HepG2 (cell line): ENCODE measurements around the gene CFAP97D1. TPM values are rescaled to one million over a fixed set of nuclear protein-coding genes. Genes with fewer than 3 reads are reported as not detected.

Experiments
- ATAC-seq: fragments of 200-7000 bp; cut with Tn5 transposase; 3 replicates; pipeline ENCODE4 v1.9.1; 2020; ENCODE audit warnings: mild to moderate bottlenecking, moderate library complexity
- BruUV-seq: library from RNA; stranded (reverse); fragments of 400-500 nt; replicated peaks from 2 replicates; lab custom pipeline; 2021; lab: Mats Ljungman, UMichigan
- CTCF ChIA-PET: fragments of 300-600 bp; formaldehyde crosslinking; extraction: SDS; loops from one replicate; lab custom pipeline; 2021; ENCODE audit warnings: low total read pairs, inconsistent platforms, low intra/inter-chr PET ratio; lab: Yijun Ruan, JAX
- POLR2A ChIA-PET: fragments of 350-600 bp; sonication (Branson Sonifier 250); formaldehyde crosslinking; loops from one replicate; lab custom pipeline; 2020; ENCODE audit warnings: antibody characterized with exemption, inconsistent platforms; lab: Yijun Ruan, JAX
- DNase-seq: peaks from one replicate; pipeline ENCODE4 v3.0.0-alpha.2; 2015; ENCODE audit warnings: low spot score
- FAIRE-seq: peaks from 3 replicates; lab custom pipeline; 2011; peaks lifted over from hg19 to GRCh38; lab: Jason Lieb, UNC
- H2AFZ ChIP-seq: one replicate; pipeline ENCODE4 v1.6.1; 2011; ENCODE audit warnings: low read length, inconsistent platforms
- H3K27ac ChIP-seq: fragments of 300-600 bp; 3 replicates; pipeline ENCODE4 v1.8.0; 2011; ENCODE audit warnings: mixed run types, mild to moderate bottlenecking, mixed read lengths, low read length, inconsistent platforms; ENCODE audit not compliant: insufficient read depth; ENCODE audit errors: extremely low read length
- H3K27me3 ChIP-seq, 2 experiments: fragments of 200-600 bp in 1 of 2; 2 replicates in 1 of 2; 3 replicates in 1 of 2; pipeline versions ENCODE4 v1.6.0 to v1.8.0; 2011; ENCODE audit warnings: low read length in 2 of 2, mild to moderate bottlenecking in 2 of 2, moderate library complexity in 2 of 2, inconsistent platforms in 1 of 2; ENCODE audit not compliant: insufficient read depth in 2 of 2, control insufficient read depth in 1 of 2
- H3K36me3 ChIP-seq, 2 experiments: fragments of 200-600 bp in 1 of 2; replicated peaks in 1 of 2; 2 replicates in 1 of 2; 3 replicates in 1 of 2; pipeline versions ENCODE4 v1.5.1 to v1.8.0; 2011; ENCODE audit warnings: low read length in 2 of 2, inconsistent platforms in 1 of 2; ENCODE audit not compliant: insufficient read depth in 2 of 2, control insufficient read depth in 1 of 2
- H3K4me1 ChIP-seq: 2 replicates; pipeline ENCODE4 v1.5.1; 2012; ENCODE audit warnings: low read length, inconsistent platforms; ENCODE audit not compliant: insufficient read depth
- H3K4me2 ChIP-seq: 2 replicates; pipeline ENCODE4 v1.6.0; 2011; ENCODE audit warnings: low read depth, low read length, inconsistent platforms
- H3K4me3 ChIP-seq, 3 experiments: fragments of 200-600 bp in 1 of 3; sonication (generic), shearing (Covaris generic) in 1 of 3; replicated peaks in 1 of 3; 2 replicates each; pipeline ENCODE4 v1.5.1; 2011 to 2016; ENCODE audit warnings: low read length in 3 of 3, inconsistent platforms in 2 of 3, low read depth in 2 of 3, mild to moderate bottlenecking in 2 of 3, control low read depth in 1 of 3, mixed read lengths in 1 of 3; ENCODE audit not compliant: insufficient read depth in 1 of 3
- H3K79me2 ChIP-seq: one replicate; pipeline ENCODE4 v1.6.1; 2011; ENCODE audit warnings: low read length, inconsistent platforms; ENCODE audit not compliant: insufficient read depth
- H3K9ac ChIP-seq: 2 replicates; pipeline ENCODE4 v1.6.0; 2011; ENCODE audit warnings: mild to moderate bottlenecking, low read depth, low read length, inconsistent platforms; ENCODE audit not compliant: insufficient read depth
- H3K9me3 ChIP-seq: 2 replicates; pipeline ENCODE4 v1.5.1; 2012; ENCODE audit warnings: mild to moderate bottlenecking, low read length
- H4K20me1 ChIP-seq: 2 replicates; pipeline ENCODE4 v1.6.0; 2011; ENCODE audit warnings: inconsistent platforms, mild to moderate bottlenecking, low read length, moderate library complexity; ENCODE audit not compliant: insufficient read depth
- CENPX ChIP-seq: sonication (generic); formaldehyde crosslinking; IDR thresholded peaks from 2 replicates; pipeline ENCODE4 v1.9.0; 2021; ENCODE audit warnings: mild to moderate bottlenecking, missing genetic modification reagents, moderate library complexity
- EP300 ChIP-seq, 3 experiments: sonication (generic) in 1 of 3; formaldehyde crosslinking in 1 of 3; IDR thresholded peaks; 2 replicates each; pipeline versions ENCODE4 v1.5.1 to v1.6.1; 2011 to 2020; ENCODE audit warnings: low read depth in 2 of 3, low read length in 2 of 3, borderline replicate concordance in 1 of 3, improper control_type of control experiment in 1 of 3, mild to moderate bottlenecking in 1 of 3, missing genetic modification reagents in 1 of 3, moderate library complexity in 1 of 3
- MIER3 ChIP-seq: IDR thresholded peaks from 2 replicates; pipeline ENCODE4 v1.6.1; 2016; ENCODE audit warnings: missing compliant biosample characterization, borderline replicate concordance
- YY1 ChIP-seq: IDR thresholded peaks from 2 replicates; pipeline ENCODE4 v1.6.1; 2011; ENCODE audit warnings: low read length, low read depth, moderate library complexity, mild to moderate bottlenecking; ENCODE audit not compliant: insufficient read depth, insufficient replicate concordance
- ZNF329 ChIP-seq: sonication (generic); formaldehyde crosslinking; IDR thresholded peaks from 2 replicates; pipeline ENCODE4 v1.9.0; 2021; ENCODE audit warnings: low read depth, mild to moderate bottlenecking, missing genetic modification reagents
- WGBS: methylation state at CpG from one replicate; pipeline ENCODE4 v1.1.6; 2017; ENCODE audit warnings: low lambda C conversion rate; 5-methylcytosine and 5-hydroxymethylcytosine counted together
- in situ Hi-C: cut with HindIII; loops from 2 replicates; pipeline ENCODE4 v1.10.0; 2017; ENCODE audit warnings: low pct_unique_long_range_greater_than_20kb; ENCODE audit not compliant: extremely low pct_ligation_motif_present
- intact Hi-C: fragments of 100-400 bp; cut with micrococcal nuclease; formaldehyde crosslinking; loops from one replicate; pipeline ENCODE4 v1.10.0; 2022; ENCODE audit not compliant: unreplicated experiment
- polyA plus RNA-seq, 8 experiments: library from polyadenylated mRNA; depleted of rRNA in 3 of 8; stranded (reverse) in 7 of 8; unstranded in 1 of 8; fragments of >200 nt; fragmentation: Illumina TruSeq in 4 of 8; extraction: Trizol in 4 of 8; gene quantifications; 2 replicates each; pipeline versions ENCODE4 v1.2.1 to v1.2.3, GENCODE V29; 2011 to 2016; ENCODE audit warnings: low read depth in 4 of 8, missing spikeins in 1 of 8, mixed read lengths in 1 of 8; ENCODE audit not compliant: insufficient read depth in 1 of 8
- total RNA-seq, 5 experiments: library from RNA; depleted of rRNA; stranded (reverse); fragments of >200 nt; fragmentation: Illumina TruSeq; extraction: Trizol; gene quantifications; 2 replicates each; pipeline ENCODE4 v1.2.3, GENCODE V29; 2016; ENCODE audit warnings: low read depth in 1 of 5
- TF ChIP-seq, protein P1 (sequence below): sonication (generic); formaldehyde crosslinking; IDR thresholded peaks from 2 replicates; pipeline ENCODE4 v1.4.0; 2020; ENCODE audit warnings: missing genetic modification reagents

The CFAP97D1 gene
- total and polyA plus RNA-seq, 2 of the 13 experiments (the other 11 are each of a cell fraction or from before 2014, with no cell fraction given) = 0.02 TPM; not detected in 1

DNA sequence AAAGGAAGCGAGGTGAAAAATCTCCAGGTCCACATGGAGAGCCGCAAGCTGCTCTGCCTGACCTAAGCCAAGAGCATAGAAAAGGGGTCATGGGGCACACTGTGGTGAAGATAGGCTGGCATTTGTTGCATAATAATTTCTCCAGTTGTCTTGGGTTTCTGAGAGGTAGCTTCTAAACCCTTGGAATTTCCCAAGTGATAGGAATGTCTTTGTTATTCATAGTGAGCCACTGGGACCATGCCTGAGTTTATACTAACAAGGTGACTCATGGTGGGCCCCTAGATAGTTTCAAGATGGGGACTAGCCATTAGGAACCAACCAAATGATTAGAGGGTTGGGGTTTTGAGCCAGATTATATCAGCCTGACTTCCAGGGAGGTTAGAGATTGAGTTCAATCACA is 47.3 kb upstream of the CFAP97D1 start:
- H3K4me3 ChIP-seq = no peak overlapping the region
- no peak overlapping the region for H2AFZ ChIP-seq
- no peak for FAIRE-seq
- H3K27ac ChIP-seq = no peak overlapping the region
- CTCF ChIA-PET = no interaction called here
- WGBS = 85% methylated on average over 2 of the region's 2 CpGs
- no peaks in the 10 kb centered on the region for H3K9me3 ChIP-seq
- H3K4me2 ChIP-seq = no peak overlapping the region
- no TSS peak for BruUV-seq
- no peak for ATAC-seq
- H3K36me3 ChIP-seq = no peaks in the 10 kb centered on the region
- no peaks in the 10 kb centered on the region for H4K20me1 ChIP-seq
- in situ Hi-C loops = no loop called here
- TF ChIP-seq EP300 (IDR thresholded peaks at IDR 0.05; ENCODE audit: low read depth in 2 of 2, low read length in 2 of 2) (no peak), EP300 (CRISPR knock-in tag; IDR thresholded peaks at IDR 0.05; ENCODE audit: borderline replicate concordance) (no peak), CENPX (CRISPR knock-in tag) (no peak), YY1 (no peak), MIER3 (CRISPR knock-in tag) (no peak), ZNF329 (CRISPR knock-in tag) (no peak)
- TF ChIP-seq, protein P1, sequence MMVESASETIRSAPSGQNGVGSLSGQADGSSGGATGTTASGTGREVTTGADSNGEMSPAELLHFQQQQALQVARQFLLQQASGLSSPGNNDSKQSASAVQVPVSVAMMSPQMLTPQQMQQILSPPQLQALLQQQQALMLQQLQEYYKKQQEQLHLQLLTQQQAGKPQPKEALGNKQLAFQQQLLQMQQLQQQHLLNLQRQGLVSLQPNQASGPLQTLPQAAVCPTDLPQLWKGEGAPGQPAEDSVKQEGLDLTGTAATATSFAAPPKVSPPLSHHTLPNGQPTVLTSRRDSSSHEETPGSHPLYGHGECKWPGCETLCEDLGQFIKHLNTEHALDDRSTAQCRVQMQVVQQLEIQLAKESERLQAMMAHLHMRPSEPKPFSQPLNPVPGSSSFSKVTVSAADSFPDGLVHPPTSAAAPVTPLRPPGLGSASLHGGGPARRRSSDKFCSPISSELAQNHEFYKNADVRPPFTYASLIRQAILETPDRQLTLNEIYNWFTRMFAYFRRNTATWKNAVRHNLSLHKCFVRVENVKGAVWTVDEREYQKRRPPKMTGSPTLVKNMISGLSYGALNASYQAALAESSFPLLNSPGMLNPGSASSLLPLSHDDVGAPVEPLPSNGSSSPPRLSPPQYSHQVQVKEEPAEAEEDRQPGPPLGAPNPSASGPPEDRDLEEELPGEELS (CRISPR knock-in tag) = no peak
- DNase-seq = no peak
- H3K4me1 ChIP-seq = no peaks in the 10 kb centered on the region
- no peak overlapping the region for H3K9ac ChIP-seq
- peaks cover 0 to 20% of the 10 kb centered on the region in 2 experiments; a peak in 2 of 5 replicates for H3K27me3 ChIP-seq
- POLR2A ChIA-PET = no interaction called here
- no peaks in the 10 kb centered on the region for H3K79me2 ChIP-seq
- intact Hi-C loops = no loop called here
